CD4-positive, alpha-beta memory T cell (primary cell): Measurements from ENCODE around the gene TMEM270. TPM values are rescaled to one million over a fixed set of nuclear protein-coding genes. Genes with fewer than 3 reads are reported as not detected.
"Not testable (repeated sequence)": the region's sequence is repeated elsewhere in the genome, so short reads cannot be mapped to it uniquely, and the experiment has no call there.

ENCODE experiments used
- CTCF ChIA-PET: fragments of 350-600 bp; sonication (Branson Sonifier 250); formaldehyde crosslinking; loops from one replicate; lab custom pipeline; 2021; ENCODE audit warnings: inconsistent platforms; ENCODE audit not compliant: partially characterized antibody; lab: Charles Lee
- POLR2A ChIA-PET: fragments of 350-600 bp; sonication (Branson Sonifier 250); formaldehyde crosslinking; loops from one replicate; lab custom pipeline; 2021; ENCODE audit not compliant: partially characterized antibody; lab: Charles Lee
- DNase-seq, 5 donors: peaks; one replicate each; pipeline versions ENCODE4 v3.0.0 to v3.0.0-alpha.2; 2020 to 2022; ENCODE audit warnings: mixed read lengths in 1 of 5
- H3K27ac ChIP-seq: one replicate; pipeline ENCODE4 v1.7.0; 2013; ENCODE audit warnings: low read depth, low read length
- H3K27me3 ChIP-seq: 2 replicates; pipeline ENCODE4 v1.7.0; 2013; ENCODE audit warnings: mild to moderate bottlenecking, low read length, moderate library complexity; ENCODE audit not compliant: insufficient read depth
- H3K36me3 ChIP-seq: 2 replicates; pipeline ENCODE4 v1.7.0; 2013; ENCODE audit warnings: mild to moderate bottlenecking, low read length, moderate library complexity; ENCODE audit not compliant: insufficient read depth
- H3K4me1 ChIP-seq: 2 replicates; pipeline ENCODE4 v1.7.0; 2013; ENCODE audit warnings: mild to moderate bottlenecking, low read length, moderate library complexity; ENCODE audit not compliant: insufficient read depth
- H3K4me3 ChIP-seq, 2 donors: one replicate each; pipeline ENCODE4 v1.7.0; 2013; ENCODE audit warnings: low read length in 2 of 2, mild to moderate bottlenecking in 1 of 2
- H3K9me3 ChIP-seq, 2 donors: one replicate each; pipeline ENCODE4 v1.7.0; 2013; ENCODE audit warnings: low read length in 2 of 2, control low read depth in 1 of 2; ENCODE audit not compliant: control insufficient read depth in 1 of 2
- H3K27ac Mint-ChIP-seq, 7 donors: one replicate each; pipeline ENCODE4 v1.8.0; 2020 to 2021; ENCODE audit warnings: mixed read lengths in 7 of 7, mild to moderate bottlenecking in 6 of 7, inconsistent platforms in 3 of 7, moderate library complexity in 3 of 7
- H3K27me3 Mint-ChIP-seq, 2 donors: one replicate each; pipeline ENCODE4 v1.8.0; 2020 to 2021; ENCODE audit warnings: mixed read lengths in 2 of 2
- H3K36me3 Mint-ChIP-seq, 2 donors: one replicate each; pipeline ENCODE4 v1.8.0; 2020 to 2021; ENCODE audit warnings: mixed read lengths in 2 of 2, inconsistent platforms in 1 of 2, mild to moderate bottlenecking in 1 of 2
- H3K4me1 Mint-ChIP-seq, 4 donors: one replicate each; pipeline ENCODE4 v1.8.0; 2020 to 2021; ENCODE audit warnings: mixed read lengths in 4 of 4, mild to moderate bottlenecking in 1 of 4
- H3K4me3 Mint-ChIP-seq, 8 donors: one replicate each; pipeline ENCODE4 v1.8.0; 2020 to 2021; ENCODE audit warnings: mixed read lengths in 8 of 8, mild to moderate bottlenecking in 7 of 8, moderate library complexity in 6 of 8, inconsistent platforms in 3 of 8
- H3K9me3 Mint-ChIP-seq, 8 donors: one replicate each; pipeline ENCODE4 v1.8.0; 2020 to 2021; ENCODE audit warnings: mixed read lengths in 8 of 8, mild to moderate bottlenecking in 5 of 8, inconsistent platforms in 3 of 8, moderate library complexity in 1 of 8
- intact Hi-C: fragments of 100-400 bp; cut with micrococcal nuclease; formaldehyde crosslinking; loops from one replicate; pipeline ENCODE4 v1.15.1; 2023
- polyA plus RNA-seq, 2 donors: library from polyadenylated mRNA; unstranded; fragments of 300-500 nt; fragmentation: Illumina TruSeq; gene quantifications; one replicate each; pipeline ENCODE4 v1.2.3, GENCODE V29; 2021
- total RNA-seq, 2 experiments: library from RNA; stranded (reverse); gene quantifications; one replicate each; pipeline ENCODE4 v1.2.3, GENCODE V29; 2021

Gene TMEM270
- total and polyA plus RNA-seq, 4 experiments from 2014 or later, result not detected

DNA sequence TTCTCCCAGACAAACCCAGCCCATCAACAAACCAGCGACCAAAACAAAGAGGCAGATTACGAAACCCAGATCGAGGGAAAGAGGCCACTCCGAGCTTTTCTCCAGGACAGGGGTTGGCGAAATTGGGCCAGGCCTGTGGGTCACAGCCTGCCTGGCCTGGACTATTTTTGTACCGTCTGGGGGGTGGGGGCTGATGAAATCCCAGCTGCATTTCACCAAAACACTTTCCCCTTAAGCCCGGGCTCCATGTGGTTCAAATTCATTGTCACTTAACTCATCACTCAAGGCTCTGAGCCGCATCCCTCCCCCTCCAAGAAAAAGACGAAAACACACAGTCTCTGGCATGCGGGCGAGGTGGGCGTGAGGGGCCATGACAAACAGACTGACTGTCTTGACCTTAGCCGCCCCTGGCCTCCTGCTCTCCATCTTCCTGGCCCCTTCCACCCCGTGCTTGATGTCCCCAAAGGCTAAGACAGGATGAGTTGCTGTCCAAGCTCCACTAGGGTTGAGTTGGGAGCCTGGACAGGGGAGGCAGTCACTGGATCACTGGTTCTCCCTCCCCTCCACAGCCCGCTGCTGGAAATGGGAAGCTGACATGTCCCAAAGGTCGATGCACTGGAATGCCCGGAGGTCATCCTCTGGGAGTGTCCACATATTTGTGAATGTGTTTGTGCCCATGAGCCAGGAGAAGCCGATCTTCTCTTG lies 19.2 kb downstream of the TMEM270 start:
- Mint-ChIP-seq H3K4me3 (no peak overlapping the region), H3K36me3 (no peaks in the 10 kb centered on the region), H3K4me1 (no peaks in the 10 kb centered on the region), H3K9me3 (no peaks in the 10 kb centered on the region), H3K27me3 (peaks cover 6 to 13% of the 10 kb centered on the region in 2 donors), H3K27ac (no peak overlapping the region)
- no peak for DNase-seq
- H3K9me3 ChIP-seq, result no peaks in the 10 kb centered on the region
- H3K27me3 ChIP-seq, result no peaks in the 10 kb centered on the region
- no peaks in the 10 kb centered on the region for H3K36me3 ChIP-seq
- CTCF ChIA-PET, result no interaction called here
- H3K27ac ChIP-seq, result no peak overlapping the region
- POLR2A ChIA-PET, result no interaction called here
- H3K4me3 ChIP-seq, result no peak overlapping the region
- intact Hi-C loops, result no loop called here
- no peaks in the 10 kb centered on the region for H3K4me1 ChIP-seq

DNA sequence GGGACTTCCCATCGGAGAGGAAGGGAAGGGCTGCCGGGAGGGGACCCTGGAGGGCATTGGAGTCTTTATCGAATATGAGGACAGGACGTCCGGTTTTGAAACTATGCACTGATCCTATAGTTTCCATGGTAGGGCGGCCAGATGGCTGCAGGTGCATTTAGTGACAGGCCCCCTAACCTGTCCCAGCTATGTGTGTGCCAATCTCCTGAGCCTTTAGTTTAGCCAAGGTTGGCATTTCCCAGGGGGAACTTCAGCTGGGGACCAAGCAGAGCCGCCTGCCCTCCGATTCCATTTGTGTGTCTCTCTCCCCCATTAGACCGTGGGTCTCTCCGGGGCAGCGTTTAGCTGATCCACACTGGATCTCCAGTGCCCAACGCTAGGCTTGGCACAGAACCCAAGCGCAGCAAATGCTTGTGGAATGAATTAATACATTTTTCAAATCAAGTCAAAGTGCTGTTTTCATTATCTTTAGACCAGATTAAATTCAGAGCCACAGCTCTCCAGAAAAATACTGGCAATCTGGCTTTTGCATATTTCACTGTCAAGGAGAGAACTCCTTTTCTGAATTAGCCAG lies 19.9 kb downstream of the TMEM270 start:
- Mint-ChIP-seq H3K9me3 (no peaks in the 10 kb centered on the region), H3K4me3 (no peak overlapping the region), H3K27ac (no peak overlapping the region), H3K36me3 (no peaks in the 10 kb centered on the region), H3K27me3 (peaks cover 6 to 13% of the 10 kb centered on the region in 2 donors), H3K4me1 (no peaks in the 10 kb centered on the region)
- H3K4me1 ChIP-seq, result no peaks in the 10 kb centered on the region
- no peak for DNase-seq
- H3K27me3 ChIP-seq, result no peaks in the 10 kb centered on the region
- H3K27ac ChIP-seq, result no peak overlapping the region
- H3K9me3 ChIP-seq, result no peaks in the 10 kb centered on the region
- ChIA-PET POLR2A (no interaction called here), CTCF (no interaction called here)
- no peak overlapping the region for H3K4me3 ChIP-seq
- no peaks in the 10 kb centered on the region for H3K36me3 ChIP-seq
- intact Hi-C loops, result no loop called here

DNA sequence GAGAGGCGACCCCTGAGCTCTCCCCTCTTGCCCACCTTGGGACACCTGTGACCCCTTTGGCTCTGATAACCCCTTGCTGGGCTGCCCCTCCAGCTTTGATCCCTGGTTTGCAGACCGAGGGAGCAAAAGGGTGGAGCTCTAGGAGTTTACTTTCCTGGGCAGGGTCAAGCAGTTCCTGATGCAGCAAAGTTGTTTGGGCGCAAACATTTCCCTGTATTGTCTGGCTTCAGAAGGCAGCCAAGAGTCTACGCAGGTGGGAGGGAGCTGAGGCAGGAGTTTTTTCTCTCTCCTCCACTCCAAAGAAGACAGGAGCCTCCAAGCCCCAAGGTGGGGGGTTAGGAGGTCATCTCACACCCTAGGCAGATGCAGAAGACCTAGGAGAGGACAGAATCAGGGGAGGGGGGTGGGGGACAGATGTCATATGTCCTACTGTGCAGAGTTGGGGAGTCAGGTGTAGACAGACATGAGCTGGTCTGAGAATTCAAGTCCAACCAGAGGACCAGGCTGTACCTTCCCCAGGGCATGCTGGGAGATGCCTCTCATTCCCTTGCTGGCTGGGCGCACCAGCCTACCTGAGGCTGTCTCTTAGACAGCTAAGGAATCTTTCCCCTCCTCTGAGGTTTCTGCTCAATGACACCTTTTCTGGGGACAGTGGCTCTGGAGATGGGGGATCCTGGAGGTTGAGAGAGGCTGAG lies 20.5 kb downstream of the TMEM270 start:
- no peak for DNase-seq
- H3K36me3 Mint-ChIP-seq, result no peaks in the 10 kb centered on the region
- Histone ChIP-seq H3K27ac (no peak overlapping the region), H3K4me3 (no peak overlapping the region), H3K36me3 (no peaks in the 10 kb centered on the region), H3K27me3 (no peaks in the 10 kb centered on the region), H3K4me1 (no peaks in the 10 kb centered on the region), H3K9me3 (no peaks in the 10 kb centered on the region)
- H3K27me3 Mint-ChIP-seq, result peaks cover 6 to 16% of the 10 kb centered on the region in 2 donors
- ChIA-PET POLR2A (no interaction called here), CTCF (interaction anchor here (1.3 kb wide), 1 partner anchor 145 kb away, joined by 3 read pairs; no protein-coding TSS in a partner anchor)
- H3K4me3 Mint-ChIP-seq, result no peak overlapping the region
- intact Hi-C loops, result no loop called here
- H3K9me3 Mint-ChIP-seq, result no peaks in the 10 kb centered on the region
- H3K27ac Mint-ChIP-seq, result no peak overlapping the region
- no peaks in the 10 kb centered on the region for H3K4me1 Mint-ChIP-seq

DNA sequence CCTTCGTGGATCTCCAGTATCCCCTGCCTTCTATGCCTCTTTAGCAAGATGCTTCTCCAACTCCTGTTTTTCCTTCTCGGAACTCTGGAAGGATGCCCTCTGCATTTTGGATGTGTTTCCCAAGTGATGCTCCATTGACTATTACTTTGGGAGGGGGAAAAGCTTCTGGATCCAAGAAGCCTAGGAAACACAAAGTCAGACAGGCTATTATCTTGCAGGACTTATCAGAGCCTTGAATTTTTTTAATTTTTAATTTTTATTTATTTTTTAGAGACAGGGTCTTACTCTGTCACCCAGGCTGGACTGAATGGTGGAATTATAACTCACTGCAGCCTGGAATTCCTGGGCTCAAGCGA lies 21.1 kb downstream of the TMEM270 start:
- no peak for DNase-seq
- ChIA-PET POLR2A (no interaction called here), CTCF (interaction anchor here (1.3 kb wide), 1 partner anchor 145 kb away, joined by 3 read pairs; no protein-coding TSS in a partner anchor)
- Histone ChIP-seq H3K9me3 (no peaks in the 10 kb centered on the region), H3K4me3 (no peak overlapping the region), H3K36me3 (no peaks in the 10 kb centered on the region), H3K27me3 (no peaks in the 10 kb centered on the region), H3K27ac (no peak overlapping the region), H3K4me1 (no peaks in the 10 kb centered on the region)
- H3K36me3 Mint-ChIP-seq, result no peaks in the 10 kb centered on the region
- peaks cover 5 to 17% of the 10 kb centered on the region in 2 donors for H3K27me3 Mint-ChIP-seq
- H3K27ac Mint-ChIP-seq, result no peak overlapping the region
- H3K9me3 Mint-ChIP-seq, result no peaks in the 10 kb centered on the region
- H3K4me3 Mint-ChIP-seq, result no peak overlapping the region
- H3K4me1 Mint-ChIP-seq, result no peaks in the 10 kb centered on the region
- intact Hi-C loops, result no loop called here

DNA sequence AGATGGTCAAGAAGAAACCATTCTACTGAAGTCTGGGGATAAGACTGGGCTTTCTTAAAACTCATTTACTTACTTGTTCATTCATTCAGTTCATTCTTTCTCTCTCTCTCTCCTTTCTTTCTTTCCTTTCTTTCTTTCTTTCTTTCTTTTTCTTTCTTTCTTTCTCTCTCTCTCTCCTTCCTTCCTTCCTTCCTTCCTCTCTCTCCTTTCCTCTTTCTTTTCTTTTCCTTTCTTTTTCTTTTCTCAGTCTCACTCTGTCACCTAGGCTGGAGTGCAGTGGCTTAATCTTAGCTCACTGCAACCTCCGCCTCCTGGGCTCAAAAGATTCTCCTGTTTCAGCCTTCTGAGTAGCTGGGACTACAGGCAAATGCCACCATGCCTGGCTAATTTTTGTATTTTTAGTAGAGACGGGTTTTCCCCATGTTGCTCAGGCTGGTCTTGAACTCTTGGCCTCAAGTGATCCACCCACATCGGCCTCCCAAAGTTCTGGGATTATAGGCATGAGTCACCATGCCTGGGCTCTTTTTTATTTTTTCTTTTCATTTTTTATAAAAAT lies 24.0 kb downstream of the TMEM270 start:
- POLR2A ChIA-PET, H3K4me3 ChIP-seq, H3K9me3 Mint-ChIP-seq, intact Hi-C loops, H3K36me3 ChIP-seq, H3K27ac ChIP-seq, H3K27ac Mint-ChIP-seq, H3K4me1 Mint-ChIP-seq, H3K27me3 ChIP-seq, H3K4me1 ChIP-seq, CTCF ChIA-PET, H3K4me3 Mint-ChIP-seq, H3K36me3 Mint-ChIP-seq, H3K9me3 ChIP-seq, DNase-seq: not testable (repeated sequence)
- peaks cover 11 to 28% of the 10 kb centered on the region in 2 donors for H3K27me3 Mint-ChIP-seq

DNA sequence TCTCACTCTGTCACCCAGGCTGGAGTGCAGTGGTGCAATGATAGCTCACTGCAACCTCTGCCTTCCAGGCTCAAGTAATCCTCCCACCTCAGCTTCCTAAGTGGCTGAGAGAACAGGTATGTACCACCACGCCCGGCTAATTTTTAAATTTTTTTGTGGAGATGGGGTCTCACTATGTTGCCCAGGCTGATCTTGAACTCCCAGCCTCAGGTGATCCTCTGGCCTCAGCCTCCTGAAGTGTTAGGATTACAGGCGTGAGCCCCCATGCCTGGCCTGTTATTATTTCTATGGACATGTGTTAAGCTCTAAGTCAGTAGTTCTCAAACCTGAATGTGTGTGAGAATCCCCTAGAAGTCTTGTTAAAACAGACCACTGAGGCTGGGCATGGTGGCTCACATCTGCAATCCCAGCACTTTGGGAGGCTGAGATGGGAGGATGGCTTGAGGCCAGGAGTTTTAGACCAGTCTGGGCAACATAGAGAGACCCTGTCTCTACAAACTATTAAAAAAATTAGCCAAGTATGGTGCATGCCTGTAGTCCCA lies 24.5 kb downstream of the TMEM270 start:
- no peak overlapping the region for H3K4me3 Mint-ChIP-seq

More for the DNA sequence above, 24.5 kb downstream of the TMEM270 start:
- H3K27ac Mint-ChIP-seq, result no peak overlapping the region
- DNase-seq, result no peak
- CTCF ChIA-PET, result no interaction called here
- Histone ChIP-seq H3K27me3 (peaks cover 4% of the 10 kb centered on the region), H3K4me1 (no peaks in the 10 kb centered on the region), H3K27ac (no peak overlapping the region), H3K9me3 (no peaks in the 10 kb centered on the region), H3K4me3 (no peak overlapping the region), H3K36me3 (no peaks in the 10 kb centered on the region)
- POLR2A ChIA-PET, result no interaction called here
- H3K27me3 Mint-ChIP-seq, result peaks cover 11 to 24% of the 10 kb centered on the region in 2 donors
- H3K36me3 Mint-ChIP-seq, result no peaks in the 10 kb centered on the region
- intact Hi-C loops, result no loop called here
- H3K4me1 Mint-ChIP-seq, result peaks cover 0 to 2% (median 0%) of the 10 kb centered on the region in 4 donors
- H3K9me3 Mint-ChIP-seq, result no peaks in the 10 kb centered on the region
